ENCODE measurements around the gene PI4K2A. TPM values are rescaled to one million over a fixed set of nuclear protein-coding genes. Genes with fewer than 3 reads are reported as not detected.
"Not testable (repeated sequence)": the region's sequence is repeated elsewhere in the genome, so short reads cannot be mapped to it uniquely, and the experiment has no call there.

PI4K2A gene
- total RNA-seq, 2 donors from 2014 or later, result 18.0 to 22.9 TPM

DNA sequence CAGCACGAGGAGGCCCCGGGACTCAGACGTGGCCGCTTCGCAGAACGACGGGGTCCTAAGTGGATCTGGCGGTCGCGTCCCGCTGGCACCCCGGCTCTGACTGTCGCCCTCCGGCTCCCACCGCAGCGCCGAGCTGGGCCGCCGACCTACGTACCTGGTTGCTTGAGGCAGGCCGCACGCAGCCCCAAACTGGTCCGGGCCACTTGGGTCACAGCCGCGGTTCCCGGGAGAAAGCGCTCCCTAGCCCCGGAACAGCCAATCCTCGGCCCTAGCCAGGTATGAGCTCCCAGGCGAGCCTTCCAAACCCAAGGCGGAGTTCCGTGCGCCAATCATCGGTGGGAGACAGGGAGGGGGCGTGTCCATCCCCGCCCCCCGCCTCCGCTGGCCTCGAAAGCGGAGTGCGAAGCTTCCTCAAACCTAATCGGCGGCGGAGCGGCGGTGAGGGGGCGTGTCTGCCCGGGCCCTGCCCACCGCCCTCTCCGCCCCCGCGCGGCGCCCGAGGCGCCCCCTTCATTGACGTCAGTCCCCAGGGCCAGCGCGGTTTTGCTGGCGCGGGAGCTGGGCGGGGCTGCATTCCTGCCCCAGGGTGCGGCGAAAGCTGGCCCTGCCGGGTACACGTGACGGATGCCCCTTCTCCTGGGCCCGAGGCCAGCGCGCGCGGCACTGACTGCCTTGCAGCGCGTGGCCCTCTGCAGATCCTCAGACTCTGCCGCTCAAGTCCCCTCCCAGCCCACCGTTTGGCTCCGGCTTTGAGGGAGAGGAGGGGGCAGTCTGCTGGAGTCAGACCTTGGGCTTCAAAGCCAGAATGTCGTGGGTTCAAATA lies 46.7 kb downstream of the PI4K2A start, which contains the start of gene AVPI1:
AVPI1 (minus strand) TSS at position 280 of the 823 bp plus-strand sequence. CDS start 7,336 bp downstream, outside the sequence.
- peaks cover 49 to 60% of the 10 kb centered on the region in 2 donors for H3K4me1 ChIP-seq (ENCODE audit: control insufficient read depth in 1 of 2, low read depth in 2 of 2)
- TF ChIP-seq, protein P1, sequence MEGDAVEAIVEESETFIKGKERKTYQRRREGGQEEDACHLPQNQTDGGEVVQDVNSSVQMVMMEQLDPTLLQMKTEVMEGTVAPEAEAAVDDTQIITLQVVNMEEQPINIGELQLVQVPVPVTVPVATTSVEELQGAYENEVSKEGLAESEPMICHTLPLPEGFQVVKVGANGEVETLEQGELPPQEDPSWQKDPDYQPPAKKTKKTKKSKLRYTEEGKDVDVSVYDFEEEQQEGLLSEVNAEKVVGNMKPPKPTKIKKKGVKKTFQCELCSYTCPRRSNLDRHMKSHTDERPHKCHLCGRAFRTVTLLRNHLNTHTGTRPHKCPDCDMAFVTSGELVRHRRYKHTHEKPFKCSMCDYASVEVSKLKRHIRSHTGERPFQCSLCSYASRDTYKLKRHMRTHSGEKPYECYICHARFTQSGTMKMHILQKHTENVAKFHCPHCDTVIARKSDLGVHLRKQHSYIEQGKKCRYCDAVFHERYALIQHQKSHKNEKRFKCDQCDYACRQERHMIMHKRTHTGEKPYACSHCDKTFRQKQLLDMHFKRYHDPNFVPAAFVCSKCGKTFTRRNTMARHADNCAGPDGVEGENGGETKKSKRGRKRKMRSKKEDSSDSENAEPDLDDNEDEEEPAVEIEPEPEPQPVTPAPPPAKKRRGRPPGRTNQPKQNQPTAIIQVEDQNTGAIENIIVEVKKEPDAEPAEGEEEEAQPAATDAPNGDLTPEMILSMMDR (IDR thresholded peaks at IDR 0.05), result no peak
- peak within 1 kb of the TSS; percentile 90 to 94 for H3K27ac ChIP-seq
- no peaks in the 10 kb centered on the region for H3K9me3 ChIP-seq
- no peaks in the 10 kb centered on the region for H3K27me3 ChIP-seq (replicated peaks; ENCODE audit: insufficient read depth)
- no peaks in the 10 kb centered on the region for H3K36me3 ChIP-seq
- H3K4me3 ChIP-seq, result peak within 1 kb of the TSS; percentile 82
- ATAC-seq (ENCODE audit: insufficient number of reproducible peaks, low FRiP score, low read depth) (peak; percentile 77), DNase-seq (ENCODE audit: low spot score) (peak; percentile 86)

DNA sequence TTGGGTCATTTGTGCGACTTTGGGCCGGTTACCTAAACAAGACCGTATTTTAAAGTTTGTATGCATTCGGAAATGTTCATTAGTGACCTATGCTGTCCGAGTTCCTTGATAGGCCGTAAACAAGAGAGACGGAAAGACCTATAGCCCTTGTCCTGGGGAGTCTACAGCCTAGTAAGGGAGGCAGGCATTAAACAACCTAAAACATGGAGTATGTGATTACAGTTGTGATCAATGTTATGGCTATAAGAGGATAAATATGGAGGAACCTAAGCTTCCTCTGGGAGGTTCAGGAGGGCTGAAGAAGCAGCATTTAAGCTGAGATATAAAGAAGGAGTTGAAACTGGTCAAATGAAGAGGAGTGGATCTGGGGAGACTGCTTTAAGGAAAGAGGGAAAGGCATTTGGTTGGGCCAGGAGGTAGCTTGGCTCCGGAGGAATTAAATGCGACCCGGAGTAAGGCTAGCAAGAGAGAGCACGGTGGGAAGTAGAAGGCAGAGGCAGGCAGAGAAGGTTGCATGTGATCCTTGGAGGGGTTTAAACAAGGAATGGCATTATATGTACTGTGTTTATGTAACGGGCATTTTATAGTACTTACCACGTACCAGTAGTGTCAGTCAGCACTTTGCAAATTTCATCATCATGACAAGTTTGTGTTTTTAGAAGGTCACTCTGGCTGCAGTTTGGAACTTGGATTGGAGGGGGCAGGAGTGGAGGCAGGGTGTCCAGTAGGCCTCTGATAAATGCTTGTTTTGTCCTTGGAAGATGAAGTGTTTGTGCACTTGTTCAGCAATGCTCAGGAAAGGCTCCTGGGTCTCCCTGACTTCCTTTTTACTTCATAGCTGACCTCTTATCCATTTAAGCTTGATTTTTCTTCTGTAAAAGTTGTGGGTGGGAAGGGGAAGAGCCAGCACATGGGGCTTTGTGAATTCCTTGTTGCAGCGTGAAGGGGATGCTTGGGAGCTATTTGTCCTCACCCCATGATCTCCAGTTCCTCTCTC lies 47.6 kb downstream of the PI4K2A start:
- no peak for ATAC-seq (ENCODE audit: insufficient number of reproducible peaks, low FRiP score, low read depth)

DNA sequence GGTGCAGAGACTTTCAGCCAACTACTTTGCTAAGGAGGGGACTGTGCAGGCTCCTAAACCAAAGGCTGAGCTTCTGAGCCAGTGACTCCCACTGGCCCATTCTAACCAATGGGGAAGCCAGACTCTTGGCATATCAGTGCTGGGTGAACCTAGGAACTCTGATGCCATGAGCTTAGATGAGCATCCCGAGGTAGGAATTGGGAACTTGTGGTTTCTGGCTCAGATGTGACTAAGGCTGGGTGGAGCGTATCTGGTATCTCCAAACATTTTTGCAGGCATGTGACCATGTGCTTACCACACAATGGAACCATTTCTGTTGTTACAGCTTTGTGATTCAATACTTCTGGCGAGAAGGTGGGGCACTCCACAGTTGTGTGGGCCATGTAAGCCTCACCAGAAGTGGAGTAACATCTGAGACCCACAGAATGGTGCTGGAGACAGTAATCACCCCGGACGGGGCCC lies 49.1 kb downstream of the PI4K2A start:
- TF ChIP-seq, protein P1 (IDR thresholded peaks at IDR 0.05), result no peak
- Histone ChIP-seq H3K27ac (peak overlapping the region; percentile 33 to 90), H3K4me1 (ENCODE audit: control insufficient read depth in 1 of 2, low read depth in 2 of 2) (peaks cover 27 to 38% of the 10 kb centered on the region in 2 donors), H3K27me3 (replicated peaks; ENCODE audit: insufficient read depth) (no peaks in the 10 kb centered on the region), H3K36me3 (no peaks in the 10 kb centered on the region), H3K4me3 (no peak overlapping the region), H3K9me3 (no peaks in the 10 kb centered on the region)
- ATAC-seq (ENCODE audit: insufficient number of reproducible peaks, low FRiP score, low read depth) (no peak), DNase-seq (ENCODE audit: low spot score) (no peak)

More for the DNA sequence above, 47.6 kb downstream of the PI4K2A start:
- TF ChIP-seq, protein P1 (IDR thresholded peaks at IDR 0.05), result no peak
- no peaks in the 10 kb centered on the region for H3K27me3 ChIP-seq (replicated peaks; ENCODE audit: insufficient read depth)
- DNase-seq (ENCODE audit: low spot score), result no peak
- H3K4me1 ChIP-seq (ENCODE audit: control insufficient read depth in 1 of 2, low read depth in 2 of 2), result peaks cover 42 to 53% of the 10 kb centered on the region in 2 donors
- no peaks in the 10 kb centered on the region for H3K36me3 ChIP-seq
- peak overlapping the region; percentile 82 for H3K4me3 ChIP-seq
- H3K27ac ChIP-seq, result peak overlapping the region; percentile 90 to 94
- H3K9me3 ChIP-seq, result no peaks in the 10 kb centered on the region

DNA sequence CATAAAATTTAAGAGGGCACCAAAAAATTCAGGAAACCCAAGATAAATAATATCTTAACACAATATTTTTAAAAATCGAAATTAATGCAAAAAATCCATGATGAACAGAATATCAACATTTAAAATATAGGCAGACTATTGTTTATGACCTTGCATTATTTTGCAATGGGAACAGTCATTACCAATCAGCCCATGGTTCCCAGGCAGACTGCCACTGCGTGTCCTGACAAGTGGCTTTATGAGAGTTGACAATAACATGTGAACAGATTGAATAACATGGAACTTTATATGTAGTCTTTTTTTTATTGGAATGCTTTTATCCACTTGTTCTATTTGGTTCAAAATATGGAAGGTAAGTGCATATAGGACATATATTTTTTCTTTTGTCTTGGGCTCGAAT lies 49.7 kb downstream of the PI4K2A start:
- Histone ChIP-seq H3K9me3 (no peaks in the 10 kb centered on the region), H3K4me1 (ENCODE audit: control insufficient read depth in 1 of 2, low read depth in 2 of 2) (peaks cover 23 to 32% of the 10 kb centered on the region in 2 donors), H3K36me3 (no peaks in the 10 kb centered on the region), H3K27ac (no peak overlapping the region), H3K4me3 (no peak overlapping the region), H3K27me3 (replicated peaks; ENCODE audit: insufficient read depth) (no peaks in the 10 kb centered on the region)
- DNase-seq (ENCODE audit: low spot score) (no peak), ATAC-seq (ENCODE audit: insufficient number of reproducible peaks, low FRiP score, low read depth) (no peak)
- TF ChIP-seq, protein P1 (IDR thresholded peaks at IDR 0.05), result no peak

DNA sequence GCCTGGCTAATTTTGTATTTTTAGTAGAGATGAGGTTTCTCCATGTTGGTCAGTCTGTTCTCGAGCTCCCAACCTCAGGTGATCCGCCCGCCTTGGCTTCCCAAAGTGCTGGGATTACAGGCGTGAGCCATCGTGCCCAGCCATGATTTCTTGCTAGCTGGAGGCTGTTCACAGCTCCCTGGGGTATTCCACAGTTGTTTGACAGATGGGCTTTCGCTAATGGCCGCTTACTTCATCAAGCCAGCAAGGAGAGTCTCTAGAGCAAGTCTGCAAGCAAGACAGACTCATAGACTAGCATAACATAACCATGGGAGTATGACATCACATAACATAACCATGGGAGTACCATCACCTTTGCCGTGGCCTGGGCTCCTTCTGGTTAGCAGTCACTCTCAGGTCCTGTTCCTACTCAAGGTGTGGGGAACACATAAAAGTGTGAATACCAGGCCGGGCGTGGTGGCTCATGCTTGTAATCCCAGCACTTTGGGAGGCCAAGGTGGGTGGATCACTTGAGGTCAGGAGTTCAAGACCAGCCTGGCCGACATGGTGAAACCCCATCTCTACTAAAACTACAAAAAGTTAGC lies 57.7 kb downstream of the PI4K2A start:
- H3K4me3 ChIP-seq; H3K4me1 ChIP-seq (ENCODE audit: control insufficient read depth in 1 of 2, low read depth in 2 of 2); DNase-seq (ENCODE audit: low spot score); H3K9me3 ChIP-seq; ATAC-seq (ENCODE audit: insufficient number of reproducible peaks, low FRiP score, low read depth); H3K27ac ChIP-seq; H3K27me3 ChIP-seq (replicated peaks; ENCODE audit: insufficient read depth); H3K36me3 ChIP-seq: not testable (repeated sequence)
